GM12874 (cell line): ENCODE data around the gene IL21R.

Experiments used
- TF ChIP-seq, protein P1 (sequence below): IDR thresholded peaks from 2 replicates; pipeline ENCODE4 v1.5.1; 2011; ENCODE audit warnings: low read depth, mild to moderate bottlenecking, control low read depth, low read length, moderate library complexity; ENCODE audit not compliant: insufficient read depth

The IL21R gene

DNA sequence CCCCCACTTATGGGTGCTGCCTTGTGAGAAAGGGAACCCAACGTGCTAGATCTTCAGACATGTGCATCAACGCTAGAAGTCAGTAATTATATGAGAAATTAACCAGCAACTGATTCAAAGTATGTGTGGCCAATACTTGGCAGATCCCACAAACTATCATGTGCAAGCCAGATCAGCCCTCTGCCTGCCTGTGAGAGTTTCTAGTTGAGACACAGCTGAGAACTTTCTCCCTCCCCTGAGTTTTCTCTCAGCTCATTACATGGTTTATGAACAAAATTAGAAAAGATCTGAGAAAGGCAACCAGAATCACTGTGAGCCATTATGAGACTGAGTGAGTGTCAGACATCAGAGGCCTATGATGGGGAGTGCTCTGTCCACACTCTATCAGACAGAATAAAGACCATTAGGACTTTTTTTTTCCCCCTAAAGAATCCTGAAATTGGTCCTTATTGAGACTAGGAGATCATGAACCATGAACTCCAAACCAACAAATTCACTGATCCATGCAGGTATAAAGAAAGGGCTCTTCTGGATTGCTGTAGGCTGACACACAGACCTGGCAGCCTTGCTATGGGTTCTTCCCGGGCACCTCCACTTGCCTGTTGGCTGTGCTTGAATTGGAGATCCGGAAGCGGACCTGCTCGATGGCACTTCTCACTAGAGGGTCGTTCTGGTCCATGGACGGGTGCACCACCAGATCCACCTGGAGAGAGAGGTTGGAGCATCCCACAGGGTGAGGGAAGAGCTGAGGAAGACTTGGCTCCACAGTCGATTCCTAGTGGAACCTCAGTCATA, 96.3 kb downstream of the IL21R start:
- TF ChIP-seq, protein P1, sequence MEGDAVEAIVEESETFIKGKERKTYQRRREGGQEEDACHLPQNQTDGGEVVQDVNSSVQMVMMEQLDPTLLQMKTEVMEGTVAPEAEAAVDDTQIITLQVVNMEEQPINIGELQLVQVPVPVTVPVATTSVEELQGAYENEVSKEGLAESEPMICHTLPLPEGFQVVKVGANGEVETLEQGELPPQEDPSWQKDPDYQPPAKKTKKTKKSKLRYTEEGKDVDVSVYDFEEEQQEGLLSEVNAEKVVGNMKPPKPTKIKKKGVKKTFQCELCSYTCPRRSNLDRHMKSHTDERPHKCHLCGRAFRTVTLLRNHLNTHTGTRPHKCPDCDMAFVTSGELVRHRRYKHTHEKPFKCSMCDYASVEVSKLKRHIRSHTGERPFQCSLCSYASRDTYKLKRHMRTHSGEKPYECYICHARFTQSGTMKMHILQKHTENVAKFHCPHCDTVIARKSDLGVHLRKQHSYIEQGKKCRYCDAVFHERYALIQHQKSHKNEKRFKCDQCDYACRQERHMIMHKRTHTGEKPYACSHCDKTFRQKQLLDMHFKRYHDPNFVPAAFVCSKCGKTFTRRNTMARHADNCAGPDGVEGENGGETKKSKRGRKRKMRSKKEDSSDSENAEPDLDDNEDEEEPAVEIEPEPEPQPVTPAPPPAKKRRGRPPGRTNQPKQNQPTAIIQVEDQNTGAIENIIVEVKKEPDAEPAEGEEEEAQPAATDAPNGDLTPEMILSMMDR = no peak

DNA sequence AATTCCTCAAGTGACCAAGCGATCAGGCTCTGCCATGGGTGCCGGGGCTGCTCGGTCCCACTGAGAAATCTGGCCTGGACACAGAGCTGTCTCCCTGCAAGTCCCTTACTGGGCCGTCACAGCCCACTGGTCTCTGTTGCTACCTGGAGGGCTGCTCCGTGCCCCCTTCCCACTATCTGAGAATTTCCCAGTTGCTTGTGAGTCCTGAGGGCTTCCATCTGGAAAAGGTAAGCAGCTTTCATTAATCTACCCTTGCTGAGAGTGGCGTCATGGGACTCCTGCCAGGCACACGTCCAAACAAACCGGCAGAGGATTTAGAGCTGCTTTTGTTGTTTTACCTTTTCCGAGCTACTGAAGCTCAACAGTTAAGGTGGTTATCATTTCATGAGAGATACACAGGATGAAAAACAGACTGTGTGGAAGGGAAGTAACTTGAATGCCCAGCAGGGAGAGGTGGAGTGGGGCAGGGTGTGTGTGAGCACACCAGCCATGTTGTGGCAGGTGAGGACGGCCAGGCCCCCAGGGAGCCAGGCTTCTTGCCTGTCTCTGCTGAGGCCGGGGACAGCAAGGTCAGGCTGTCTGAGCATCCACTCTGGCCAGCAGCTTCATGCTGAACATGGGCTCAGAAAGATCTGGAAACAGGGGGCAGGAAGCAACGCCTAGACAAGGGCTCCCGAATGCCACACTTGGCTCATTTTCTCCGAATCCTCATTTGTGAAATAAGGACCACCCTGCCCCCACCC, 97.1 kb downstream of the IL21R start:
- TF ChIP-seq, protein P1 = no peak

DNA sequence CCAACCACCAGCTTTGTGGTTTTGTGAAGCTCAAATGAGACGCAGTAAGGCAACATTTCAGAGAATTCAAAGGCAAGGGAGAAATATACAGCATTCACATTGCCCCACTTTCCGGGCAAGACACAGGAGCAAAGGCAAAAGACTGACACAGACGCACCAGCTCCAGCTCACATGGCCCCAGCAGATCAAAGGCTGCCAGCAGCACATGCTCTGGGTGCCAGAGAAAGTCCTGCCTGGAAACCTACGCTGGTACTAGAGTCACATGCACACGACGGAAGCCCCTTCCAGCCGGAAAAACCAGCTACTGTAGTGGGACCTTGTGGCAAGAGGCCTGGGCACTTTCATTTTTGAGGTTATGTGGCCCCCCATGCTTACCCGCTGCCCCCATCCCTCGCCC, 97.7 kb downstream of the IL21R start:
- TF ChIP-seq, protein P1 = no peak

DNA sequence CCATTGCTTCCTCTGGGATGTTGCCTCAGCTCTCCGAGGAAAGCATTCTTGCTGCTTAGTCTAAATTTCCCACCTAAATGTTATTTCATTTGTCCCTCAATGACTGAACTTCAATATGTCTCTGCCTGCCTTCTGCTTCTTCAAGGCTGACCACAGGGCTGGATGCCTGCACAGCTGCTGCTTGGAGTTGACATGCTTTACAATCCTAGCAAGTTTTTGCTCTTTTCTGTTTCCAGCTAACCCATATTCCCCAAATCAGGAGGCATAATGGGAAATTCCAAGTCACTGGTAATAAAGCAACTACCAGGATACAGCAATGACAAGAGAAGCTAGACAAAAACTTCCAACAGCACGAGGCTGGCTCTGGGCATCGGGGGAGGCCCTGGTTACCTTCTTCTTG, 98.8 kb downstream of the IL21R start:
- TF ChIP-seq, protein P1 = no peak
